HCT116 (cell line): ENCODE data around the gene UGT1A3. TPM values are rescaled to one million over a fixed set of nuclear protein-coding genes. Genes with fewer than 3 reads are reported as not detected.

Experiments used
- ATAC-seq: fragments of 200-7000 bp; cut with Tn5 transposase; 2 replicates; pipeline ENCODE4 v1.9.1; 2020; ENCODE audit warnings: mild to moderate bottlenecking, moderate library complexity
- BruUV-seq: library from RNA; stranded (reverse); fragments of 400-500 nt; replicated peaks from 2 replicates; lab custom pipeline; 2021; lab: Mats Ljungman, UMichigan
- CTCF ChIA-PET: fragments of 300-600 bp; sonication (Branson Sonifier 250); formaldehyde crosslinking; loops from one replicate; lab custom pipeline; 2021; ENCODE audit warnings: antibody characterized with exemption; lab: Charles Lee
- POLR2A ChIA-PET: fragments of 300-600, 350-600 bp; sonication (Branson Sonifier 250); formaldehyde crosslinking; loops from one replicate; lab custom pipeline; 2021; ENCODE audit warnings: antibody characterized with exemption; lab: Charles Lee
- RAD21 ChIA-PET, 2 experiments: fragments of 300-600 bp; sonication (Branson Sonifier 250); formaldehyde crosslinking; loops; one replicate each; lab custom pipeline; 2023; ENCODE audit warnings: low total read pairs in 2 of 2; ENCODE audit not compliant: uncharacterized antibody in 2 of 2, unreplicated experiment in 2 of 2, low non-redundant PET in 1 of 2; lab: Charles Lee
- DNase-seq: peaks from one replicate; pipeline ENCODE4 v3.0.0-alpha.2; 2010; ENCODE audit warnings: low read depth, low spot score
- H2AFZ ChIP-seq: fragments of 200-600 bp; shearing (Covaris generic), sonication (generic); 2 replicates; pipeline ENCODE4 v1.6.1; 2017; ENCODE audit warnings: low read depth, mixed run types, mixed read lengths, antibody characterized with exemption, low read length; ENCODE audit not compliant: poor library complexity, severe bottlenecking
- H3K27ac ChIP-seq: 2 replicates; pipeline ENCODE4 v1.5.1; 2012; ENCODE audit warnings: low read depth, low read length
- H3K27me3 ChIP-seq: fragments of 200-600 bp; sonication (generic); 2 replicates; pipeline ENCODE4 v1.6.1; 2016; ENCODE audit warnings: mixed run types, low read length, mixed read lengths; ENCODE audit not compliant: insufficient read depth
- H3K36me3 ChIP-seq, 2 experiments: fragments of 200-500 bp in 1 of 2; fragments of 200-600 bp in 1 of 2; sonication (Bioruptor generic) in 1 of 2; sonication (generic) in 1 of 2; 2 replicates each; pipeline versions ENCODE4 v1.5.1 to v1.6.1; 2014 to 2016; ENCODE audit warnings: low read length in 2 of 2, inconsistent platforms in 1 of 2, mixed read lengths in 1 of 2, mixed run types in 1 of 2; ENCODE audit not compliant: insufficient read depth in 2 of 2, control insufficient read depth in 1 of 2
- H3K4me1 ChIP-seq, 2 experiments: fragments of 200-600 bp in 1 of 2; sonication (generic) in 1 of 2; 2 replicates each; pipeline versions ENCODE4 v1.5.1 to v1.6.1; 2012 to 2017; ENCODE audit warnings: low read length in 2 of 2, inconsistent platforms in 1 of 2, mild to moderate bottlenecking in 1 of 2, mixed read lengths in 1 of 2, mixed run types in 1 of 2, moderate library complexity in 1 of 2; ENCODE audit not compliant: insufficient read depth in 2 of 2, control insufficient read depth in 1 of 2
- H3K4me2 ChIP-seq: fragments of 200-600 bp; sonication (generic); 2 replicates; pipeline ENCODE4 v1.6.1; 2017; ENCODE audit warnings: mixed run types, low read length, mixed read lengths
- H3K4me3 ChIP-seq, 2 experiments: fragments of 200-600 bp in 1 of 2; sonication (generic) in 1 of 2; replicated peaks in 1 of 2; 2 replicates each; pipeline ENCODE4 v1.5.1; 2011 to 2016; ENCODE audit warnings: low read length in 2 of 2, control low read depth in 1 of 2, low read depth in 1 of 2, mild to moderate bottlenecking in 1 of 2, mixed read lengths in 1 of 2, mixed run types in 1 of 2
- H3K79me2 ChIP-seq: fragments of 200-600 bp; sonication (generic); 2 replicates; pipeline ENCODE4 v1.6.1; 2017; ENCODE audit warnings: mild to moderate bottlenecking, mixed run types, low read length, moderate library complexity, mixed read lengths; ENCODE audit not compliant: insufficient read depth
- H3K9ac ChIP-seq: fragments of 200-600 bp; sonication (generic); 2 replicates; pipeline ENCODE4 v1.6.1; 2016; ENCODE audit warnings: low read length, mixed read lengths
- H3K9me2 ChIP-seq: fragments of 200-600 bp; sonication (generic), shearing (Covaris generic); 2 replicates; pipeline ENCODE4 v1.6.1; 2017; ENCODE audit warnings: mixed run types, mild to moderate bottlenecking, moderate library complexity; ENCODE audit not compliant: insufficient read depth
- H3K9me3 ChIP-seq, 2 experiments: fragments of 200-500 bp in 1 of 2; fragments of 200-600 bp in 1 of 2; sonication (Bioruptor generic) in 1 of 2; sonication (generic) in 1 of 2; 2 replicates each; pipeline ENCODE4 v1.6.1; 2014 to 2017; ENCODE audit warnings: low read length in 2 of 2, mixed read lengths in 2 of 2, inconsistent platforms in 1 of 2, low read depth in 1 of 2, mild to moderate bottlenecking in 1 of 2, mixed run types in 1 of 2, moderate library complexity in 1 of 2; ENCODE audit not compliant: control insufficient read depth in 1 of 2, insufficient read depth in 1 of 2
- H4K20me1 ChIP-seq: fragments of 200-600 bp; sonication (generic), shearing (Covaris generic); 2 replicates; pipeline ENCODE4 v1.6.1; 2017; ENCODE audit warnings: mixed run types, mild to moderate bottlenecking, moderate library complexity; ENCODE audit not compliant: insufficient read depth
- CBX3 ChIP-seq: IDR thresholded peaks from 2 replicates; pipeline ENCODE4 v1.6.1; 2012; ENCODE audit warnings: low read depth
- CTCF ChIP-seq, 3 experiments: fragments of 200-600 bp in 1 of 3; sonication (generic) in 1 of 3; IDR thresholded peaks in 2 of 3; conservative IDR thresholded peaks in 1 of 3; 2 replicates each; pipeline ENCODE4 v1.5.1; 2012 to 2017; ENCODE audit warnings: low read depth in 2 of 3, low read length in 2 of 3, antibody characterized with exemption in 1 of 3, borderline replicate concordance in 1 of 3, control low read depth in 1 of 3, mild to moderate bottlenecking in 1 of 3, mixed read lengths in 1 of 3, mixed run types in 1 of 3, moderate library complexity in 1 of 3; ENCODE audit not compliant: insufficient read depth in 1 of 3
- EGR1 ChIP-seq: IDR thresholded peaks from 2 replicates; pipeline ENCODE4 v1.6.1; 2012; ENCODE audit warnings: low read depth
- EZH2 ChIP-seq: fragments of 200-600 bp; sonication (generic); IDR thresholded peaks from 2 replicates; pipeline ENCODE4 v1.6.1; 2017; ENCODE audit warnings: antibody characterized with exemption, mixed run types
- EZH2phosphoT487 ChIP-seq: fragments of 200-600 bp; IDR thresholded peaks from 2 replicates; pipeline ENCODE4 v1.6.1; 2018; ENCODE audit warnings: antibody characterized with exemption, borderline replicate concordance
- JUND ChIP-seq: IDR thresholded peaks from 2 replicates; pipeline ENCODE4 v1.6.1; 2012
- RAD21 ChIP-seq: IDR thresholded peaks from 2 replicates; pipeline ENCODE4 v1.6.1; 2012; ENCODE audit warnings: low read depth, mild to moderate bottlenecking
- SIN3A ChIP-seq: IDR thresholded peaks from 2 replicates; pipeline ENCODE4 v1.6.1; 2012; ENCODE audit warnings: low read depth
- SRF ChIP-seq: IDR thresholded peaks from 2 replicates; pipeline ENCODE4 v1.6.1; 2012; ENCODE audit warnings: low read depth
- TCF7L2 ChIP-seq: IDR thresholded peaks from 2 replicates; pipeline ENCODE4 v1.7.0; 2011; ENCODE audit warnings: borderline replicate concordance, inconsistent platforms; ENCODE audit not compliant: insufficient read depth, insufficient read length; ENCODE audit errors: extremely low read depth
- YY1 ChIP-seq: IDR thresholded peaks from 2 replicates; pipeline ENCODE4 v1.6.1; 2011; ENCODE audit warnings: low read length, low read depth, moderate library complexity, mild to moderate bottlenecking; ENCODE audit not compliant: insufficient replicate concordance; ENCODE audit errors: extremely low read depth
- ZBTB33 ChIP-seq: IDR thresholded peaks from 2 replicates; pipeline ENCODE4 v1.6.1; 2011; ENCODE audit warnings: mild to moderate bottlenecking, low read length, moderate library complexity; ENCODE audit not compliant: insufficient replicate concordance; ENCODE audit errors: extremely low read depth
- ZNF274 ChIP-seq: fragments of 200-500 bp; sonication (Bioruptor generic); IDR thresholded peaks from 2 replicates; pipeline ENCODE4 v1.6.1; 2014; ENCODE audit warnings: mild to moderate bottlenecking, low read depth, low read length, inconsistent platforms
- intact Hi-C: fragments of 100-400 bp; cut with micrococcal nuclease; formaldehyde crosslinking; loops from 2 replicates; pipeline ENCODE4 v1.10.0; 2022
- total RNA-seq: library from RNA; stranded (reverse); gene quantifications from one replicate; pipeline ENCODE4 v1.2.1, GENCODE V29; 2021; ENCODE audit not compliant: unreplicated experiment

UGT1A3 gene
- total RNA-seq, 1 experiment from 2014 or later = not detected

- TF ChIP-seq EZH2 (no peak), EZH2phosphoT487 (no peak), JUND (no peak), CTCF (IDR thresholded peaks at IDR 0.05 in 2 of 3, conservative IDR thresholded peaks at IDR 0.05 in 1 of 3; ENCODE audit: borderline replicate concordance in 1 of 3, insufficient read depth in 1 of 3, low read depth in 2 of 3, low read length in 2 of 3) (no peak), TCF7L2 (no peak), ZBTB33 (no peak), YY1 (no peak), SIN3A (no peak), RAD21 (no peak), SRF (no peak), CBX3 (no peak), EGR1 (no peak), ZNF274 (no peak)
- no TSS peak for BruUV-seq
- Histone ChIP-seq H4K20me1 (no peaks in the 10 kb centered on the region), H3K4me1 (no peaks in the 10 kb centered on the region), H3K27me3 (no peaks in the 10 kb centered on the region), H3K36me3 (no peaks in the 10 kb centered on the region), H3K4me2 (no peak overlapping the region), H3K9ac (no peak overlapping the region), H3K79me2 (no peaks in the 10 kb centered on the region), H3K27ac (no peak overlapping the region), H3K4me3 (no peak overlapping the region), H3K9me3 (no peaks in the 10 kb centered on the region), H2AFZ (no peak overlapping the region), H3K9me2 (no peaks in the 10 kb centered on the region)
- intact Hi-C loops = no loop called here
- DNase-seq = no peak
- ChIA-PET CTCF (no interaction called here), RAD21 (no interaction called here), POLR2A (no interaction called here)
- ATAC-seq = no peak
Observed at GRCh38 chr2:233756429-233757081, 27.7 kb downstream of the UGT1A3 start.
